HG03139 (cell line): ENCODE data around the gene PF4V1.

Experiments used
- ATAC-seq: cut with Tn5 transposase; IDR thresholded peaks from one replicate; pipeline ENCODE4 v1.9.1; 2021; ENCODE audit not compliant: unreplicated experiment

Gene PF4V1

DNA sequence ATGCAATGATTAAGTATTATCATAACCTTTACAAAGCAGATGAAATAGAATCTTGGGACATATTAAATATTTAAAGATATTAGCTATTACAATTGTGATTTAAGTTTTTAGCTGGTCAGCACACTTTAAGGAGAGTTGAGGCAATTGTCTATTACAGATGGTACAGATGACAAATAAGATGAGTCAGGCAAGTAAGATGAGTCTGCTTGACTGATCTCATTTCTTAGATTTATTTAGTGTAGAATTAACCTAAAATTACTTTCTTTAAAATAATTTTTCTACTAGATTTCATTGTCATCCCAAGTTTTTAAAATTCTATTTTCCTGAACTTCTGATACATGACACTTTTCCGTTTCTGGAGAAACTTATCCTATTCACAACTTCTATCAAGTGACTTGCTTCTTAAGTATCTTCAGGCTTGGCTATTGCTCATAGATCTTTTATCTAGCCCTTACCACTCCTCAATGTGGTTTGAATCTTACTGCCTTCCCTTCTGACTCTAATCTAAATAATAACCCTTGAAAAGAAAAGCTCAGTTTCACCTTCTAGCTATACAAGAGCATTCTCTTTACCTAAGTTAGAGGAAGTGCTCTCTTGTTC is 49.0 kb downstream of the PF4V1 start:
- ATAC-seq, result no peak

DNA sequence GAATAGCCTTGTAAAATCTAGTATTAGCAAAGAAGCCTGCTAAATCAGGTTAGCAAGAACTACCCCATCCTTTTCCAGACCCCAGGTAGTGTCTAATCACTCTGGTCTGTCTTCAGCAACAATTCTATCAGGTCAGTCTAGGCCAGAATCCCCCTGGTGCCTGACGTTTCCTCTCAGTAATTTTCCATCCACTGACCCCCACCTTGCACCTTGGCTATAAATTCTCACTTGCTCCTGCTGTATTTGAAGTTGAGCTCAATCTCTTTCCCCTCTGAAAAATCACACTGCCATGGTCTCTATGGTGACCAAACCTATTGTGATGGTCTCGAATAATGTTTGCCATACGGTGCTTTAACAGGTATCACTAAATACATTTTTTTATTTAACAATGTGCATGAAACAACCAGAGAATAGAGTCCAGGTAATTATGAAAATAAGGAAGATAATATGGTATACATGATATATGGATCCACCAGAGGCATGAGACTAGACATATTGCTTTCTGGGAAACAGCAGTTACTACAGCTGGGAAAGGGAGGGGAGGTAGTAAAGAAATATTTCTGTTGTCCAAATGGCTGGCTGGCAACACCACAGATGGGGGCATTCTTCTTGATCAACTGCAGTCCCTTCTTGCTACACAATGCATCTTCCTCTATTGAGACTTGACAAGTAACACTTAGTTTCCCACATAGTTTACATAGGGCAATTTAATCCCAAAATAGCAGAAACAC is 49.9 kb downstream of the PF4V1 start:
- no peak for ATAC-seq
